Endothelial cell of umbilical vein (primary cell): ENCODE data around the gene TRABD.

ENCODE experiments used
- EZH2 ChIP-seq: IDR thresholded peaks from 2 replicates; pipeline ENCODE4 v1.6.1; 2012; ENCODE audit warnings: borderline replicate concordance, low read depth, mild to moderate bottlenecking, moderate library complexity, low read length, inconsistent platforms; ENCODE audit not compliant: severe bottlenecking
- FOS ChIP-seq: IDR thresholded peaks from 2 replicates; pipeline ENCODE4 v1.6.1; 2011; ENCODE audit warnings: mild to moderate bottlenecking, low read length, moderate library complexity, borderline replicate concordance; ENCODE audit not compliant: insufficient read depth
- JUN ChIP-seq: IDR thresholded peaks from 2 replicates; pipeline ENCODE4 v1.6.1; 2011; ENCODE audit warnings: borderline replicate concordance, low read depth; ENCODE audit not compliant: insufficient read length, insufficient read depth
- POLR2A ChIP-seq: IDR thresholded peaks from 2 replicates; pipeline ENCODE4 v1.6.1; 2012; ENCODE audit warnings: low read depth, mild to moderate bottlenecking, control low read depth, low read length
- POLR2AphosphoS5 ChIP-seq: IDR thresholded peaks from 2 replicates; pipeline ENCODE4 v1.6.1; 2012; ENCODE audit warnings: low read depth, mild to moderate bottlenecking, control low read depth, low read length, moderate library complexity; ENCODE audit not compliant: insufficient read depth
- TF ChIP-seq, protein P1 (sequence below), 2 donors: IDR thresholded peaks; 1 replicate in 1 of 2; 2 replicates in 1 of 2; pipeline ENCODE4 v1.5.1; 2011; ENCODE audit warnings: low read length in 2 of 2, mild to moderate bottlenecking in 2 of 2, moderate library complexity in 2 of 2, control low read depth in 1 of 2, inconsistent platforms in 1 of 2, low read depth in 1 of 2; ENCODE audit not compliant: insufficient read depth in 1 of 2; ENCODE audit errors: extremely low read depth in 1 of 2
- TF ChIP-seq, protein P2 (sequence below): IDR thresholded peaks from 2 replicates; pipeline ENCODE4 v1.6.1; 2011; ENCODE audit not compliant: insufficient read depth, insufficient read length

DNA sequence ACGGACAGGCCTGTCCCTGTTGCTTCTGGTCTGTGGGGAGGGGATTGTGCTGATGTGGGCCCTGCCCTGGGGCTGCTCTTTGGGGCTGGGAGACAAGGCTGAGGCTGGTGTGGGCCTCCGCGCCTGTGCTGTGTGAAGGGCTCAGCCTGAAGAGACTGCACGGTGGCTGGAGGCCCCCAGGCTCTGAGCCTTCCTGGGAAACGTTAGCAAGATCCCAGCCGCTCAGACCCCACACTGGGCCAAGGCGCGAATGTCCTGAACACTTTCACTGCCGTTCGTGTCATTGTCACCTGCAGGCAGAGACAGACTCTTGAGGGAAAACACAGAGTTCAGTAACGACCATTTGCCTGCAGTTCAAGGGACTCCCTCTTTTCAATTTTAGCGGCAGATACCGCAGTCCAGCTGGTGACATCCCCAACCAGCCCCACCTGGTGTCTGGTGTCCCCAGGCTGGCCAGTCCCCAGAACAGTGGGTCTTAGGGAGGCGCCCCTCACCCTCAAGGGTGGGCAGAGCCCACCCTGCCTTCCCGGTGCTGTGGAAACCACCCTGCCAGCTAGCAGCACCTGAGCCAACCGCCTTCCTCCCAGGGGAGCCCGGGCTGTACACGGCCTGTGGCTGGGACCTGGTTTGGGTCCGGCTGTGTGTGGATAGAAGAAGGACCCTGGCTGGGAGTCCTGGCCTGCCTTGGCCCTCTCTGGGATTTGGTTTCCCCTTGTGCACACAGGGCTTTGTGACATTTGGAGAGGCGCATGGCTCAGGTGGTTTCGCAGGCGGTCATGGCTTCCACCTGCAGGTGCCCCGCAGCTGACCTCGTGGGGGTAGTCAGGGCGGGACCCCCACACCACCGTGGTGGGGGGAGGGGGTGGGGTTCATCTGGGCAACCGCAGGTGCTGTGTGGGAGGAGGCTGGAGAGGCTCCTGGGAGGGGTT lies 9.5 kb upstream of the TRABD start:
- TF ChIP-seq FOS (no peak), JUN (no peak), EZH2 (no peak), POLR2AphosphoS5 (no peak), POLR2A (no peak)
- TF ChIP-seq, protein P1, sequence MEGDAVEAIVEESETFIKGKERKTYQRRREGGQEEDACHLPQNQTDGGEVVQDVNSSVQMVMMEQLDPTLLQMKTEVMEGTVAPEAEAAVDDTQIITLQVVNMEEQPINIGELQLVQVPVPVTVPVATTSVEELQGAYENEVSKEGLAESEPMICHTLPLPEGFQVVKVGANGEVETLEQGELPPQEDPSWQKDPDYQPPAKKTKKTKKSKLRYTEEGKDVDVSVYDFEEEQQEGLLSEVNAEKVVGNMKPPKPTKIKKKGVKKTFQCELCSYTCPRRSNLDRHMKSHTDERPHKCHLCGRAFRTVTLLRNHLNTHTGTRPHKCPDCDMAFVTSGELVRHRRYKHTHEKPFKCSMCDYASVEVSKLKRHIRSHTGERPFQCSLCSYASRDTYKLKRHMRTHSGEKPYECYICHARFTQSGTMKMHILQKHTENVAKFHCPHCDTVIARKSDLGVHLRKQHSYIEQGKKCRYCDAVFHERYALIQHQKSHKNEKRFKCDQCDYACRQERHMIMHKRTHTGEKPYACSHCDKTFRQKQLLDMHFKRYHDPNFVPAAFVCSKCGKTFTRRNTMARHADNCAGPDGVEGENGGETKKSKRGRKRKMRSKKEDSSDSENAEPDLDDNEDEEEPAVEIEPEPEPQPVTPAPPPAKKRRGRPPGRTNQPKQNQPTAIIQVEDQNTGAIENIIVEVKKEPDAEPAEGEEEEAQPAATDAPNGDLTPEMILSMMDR (IDR thresholded peaks at IDR 0.05; ENCODE audit: extremely low read depth in 1 of 2, insufficient read depth in 1 of 2, low read depth in 1 of 2, low read length in 2 of 2): no peak
- TF ChIP-seq, protein P2, sequence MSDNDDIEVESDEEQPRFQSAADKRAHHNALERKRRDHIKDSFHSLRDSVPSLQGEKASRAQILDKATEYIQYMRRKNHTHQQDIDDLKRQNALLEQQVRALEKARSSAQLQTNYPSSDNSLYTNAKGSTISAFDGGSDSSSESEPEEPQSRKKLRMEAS: no peak
